Sigmoid colon (tissue), 4 donors: ENCODE results near the gene PLXNB1.

Experiments used
- CTCF ChIP-seq, 4 experiments: fragments of 450-650 bp in 3 of 4; fragments of 200-600 bp in 1 of 4; IDR thresholded peaks; one replicate each; pipeline ENCODE4 v1.5.1; 2016 to 2019; ENCODE audit warnings: antibody characterized with exemption in 4 of 4, mild to moderate bottlenecking in 3 of 4, moderate library complexity in 2 of 4
- EP300 ChIP-seq, 4 donors: sonication (generic); formaldehyde crosslinking; IDR thresholded peaks; one replicate each; pipeline ENCODE4 v1.6.1; 2017; ENCODE audit warnings: antibody characterized with exemption in 4 of 4
- POLR2A ChIP-seq, 2 donors: fragments of 450-650 bp; IDR thresholded peaks; one replicate each; pipeline ENCODE4 v1.6.1; 2016; ENCODE audit warnings: antibody characterized with exemption in 2 of 2, mild to moderate bottlenecking in 2 of 2, moderate library complexity in 2 of 2

- no peak for TF ChIP-seq POLR2A (IDR thresholded peaks at IDR 0.05)
- no peak for TF ChIP-seq EP300 (IDR thresholded peaks at IDR 0.05)
- no peak for TF ChIP-seq CTCF (IDR thresholded peaks at IDR 0.05)
Observed at GRCh38 chr3:48432411-48433371, 2.8 kb upstream of the PLXNB1 start.
